Pulmonary artery endothelial cell (primary cell): ENCODE measurements around the gene SLC25A22. TPM values are rescaled to one million over a fixed set of nuclear protein-coding genes. Genes with fewer than 3 reads are reported as not detected.

Source experiments
- DNase-seq: peaks from one replicate; pipeline ENCODE4 v3.0.0-alpha.2; 2011; ENCODE audit warnings: low read depth, low spot score
- total RNA-seq: library from RNA; depleted of rRNA; stranded (reverse); fragments of >200 nt; gene quantifications from 2 replicates; pipeline ENCODE4 v1.2.3, GENCODE V29; 2014

The SLC25A22 gene
- total RNA-seq: 9.0 and 9.2 TPM in 2 replicates

GRCh38 chr11:798093-798713, at the start of gene SLC25A22:
TSS of gene SLC25A22 (minus strand) at chr11:798281. CDS start at chr11:795006, 3,275 bp downstream.
- no peak for DNase-seq

DNA sequence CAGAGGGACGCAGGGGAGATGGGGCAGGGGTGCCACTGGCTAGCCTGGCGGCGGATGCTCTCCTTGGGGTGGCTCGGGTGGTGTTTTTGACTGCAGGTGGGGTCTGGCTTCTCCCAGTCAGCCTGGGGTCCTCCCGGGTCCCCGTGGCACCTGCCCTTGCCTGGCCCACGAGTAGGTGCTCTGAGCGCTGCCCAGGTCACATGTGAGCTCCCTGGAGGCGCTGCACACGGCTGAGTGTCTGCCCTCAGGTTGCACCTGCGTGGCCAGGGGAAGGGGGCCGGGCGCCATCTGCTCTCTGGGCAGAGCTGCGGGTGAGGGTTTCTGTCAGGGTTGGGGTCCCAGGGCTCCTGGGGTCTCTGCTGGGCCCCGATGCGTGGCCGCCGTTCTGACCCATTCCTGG, 49.8 kb upstream of the SLC25A22 start:
- DNase-seq: no peak

- DNase-seq: no peak
Measured at GRCh38 chr11:846496-847098, 48.5 kb upstream of the SLC25A22 start.

- DNase-seq: no peak
Measured at GRCh38 chr11:845872-846495, 47.9 kb upstream of the SLC25A22 start.

DNA sequence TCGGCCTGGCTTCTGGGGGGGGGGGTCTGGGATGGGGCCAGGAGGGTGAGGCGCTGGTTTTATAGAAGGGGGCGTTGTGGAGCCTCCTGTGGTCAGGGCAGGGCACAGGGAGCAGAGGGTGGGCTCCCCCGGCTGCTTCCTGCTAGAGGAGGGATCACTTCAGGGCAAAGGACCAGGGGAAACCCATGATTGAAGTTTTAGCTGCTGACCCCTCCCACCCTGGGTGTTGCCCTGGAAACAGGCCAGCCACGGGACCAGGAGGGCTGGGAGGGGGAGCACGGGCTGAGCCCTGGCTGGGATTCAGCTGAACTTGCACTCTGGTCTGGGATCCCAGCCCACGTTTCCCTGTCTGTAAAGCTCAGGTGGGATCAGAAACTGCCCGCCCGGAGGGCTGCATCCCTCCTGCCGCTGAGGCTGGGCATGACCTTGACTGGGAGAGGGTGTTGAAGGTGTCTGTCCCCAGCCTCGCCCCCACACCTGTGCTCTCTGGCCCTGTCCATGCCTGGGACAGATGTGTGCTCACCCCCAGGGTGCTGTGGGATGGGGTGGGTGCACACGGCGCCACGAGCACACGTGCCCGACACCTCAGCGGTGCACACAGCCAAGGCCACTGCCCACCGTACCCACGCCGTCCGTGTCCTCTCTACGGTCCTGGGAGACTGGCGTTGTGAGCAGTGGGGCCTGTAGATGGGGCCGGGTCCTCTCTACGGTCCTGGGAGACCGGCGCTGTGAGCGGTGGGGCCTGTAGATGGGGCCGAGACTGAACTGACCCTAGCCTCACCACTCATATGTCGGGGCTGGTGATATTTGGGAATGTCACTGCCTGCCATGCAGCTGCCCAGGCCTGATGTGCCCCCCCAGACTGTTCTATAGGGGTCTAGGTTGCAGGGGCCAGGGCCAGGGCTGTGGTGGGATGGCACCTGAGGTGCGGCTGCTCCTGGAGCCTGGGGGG, 46.9 kb upstream of the SLC25A22 start:
- DNase-seq: peak; percentile 84

DNA sequence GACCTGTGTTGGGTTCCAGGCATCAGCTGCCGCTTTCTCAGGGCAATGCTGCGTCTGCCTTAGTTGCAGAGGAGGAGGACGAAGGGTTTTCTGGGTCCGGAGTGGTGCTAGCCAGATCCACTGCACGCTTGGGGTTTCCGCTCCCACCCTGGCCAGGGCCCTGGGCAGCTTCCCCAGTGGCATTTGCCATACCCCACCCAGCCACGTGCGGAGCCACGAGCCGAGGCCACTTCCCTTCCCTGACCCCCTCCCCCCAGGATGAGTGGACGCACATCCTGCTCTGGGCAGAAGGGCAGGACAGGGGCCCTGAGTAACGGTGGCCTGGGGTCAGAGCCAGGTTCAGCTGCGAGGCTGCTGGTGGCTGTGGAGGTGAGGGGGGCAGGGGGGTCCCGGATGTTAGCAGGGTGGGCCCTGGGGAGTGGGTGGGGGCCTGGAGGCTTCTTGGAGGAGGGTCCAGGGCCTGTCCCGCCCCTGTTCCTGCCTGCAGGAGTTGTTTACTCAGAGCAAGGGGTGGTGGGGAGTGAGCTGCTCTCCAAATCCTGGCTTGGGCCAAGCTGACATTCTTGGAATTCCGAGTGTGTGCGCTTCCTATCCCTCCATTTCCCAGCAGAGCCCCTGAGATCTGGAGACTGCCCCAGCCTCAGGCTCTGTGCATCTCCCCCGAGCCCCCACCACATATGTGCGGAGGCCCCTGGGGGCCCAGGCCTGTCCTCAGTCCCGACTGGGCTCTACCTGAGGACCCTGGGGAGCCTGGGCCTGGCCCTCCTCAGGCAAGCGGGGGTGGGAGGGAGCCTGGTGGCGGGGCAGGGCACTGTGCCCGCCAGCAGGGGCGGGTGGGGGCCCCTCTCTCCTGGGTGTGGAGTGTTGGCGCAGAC, 46.0 kb upstream of the SLC25A22 start:
- peak; percentile 93 for DNase-seq

- no peak for DNase-seq
Measured at GRCh38 chr11:843086-843734, 45.1 kb upstream of the SLC25A22 start.

- peak; percentile 75 for DNase-seq
Measured at GRCh38 chr11:842370-843002, 44.4 kb upstream of the SLC25A22 start, which contains the start of the genes POLR2L and TSPAN4. TSS of gene POLR2L (minus strand) at chr11:842529. CDS start at chr11:842508, 21 bp downstream. TSS of gene TSPAN4 (plus strand) at chr11:842852. CDS start at chr11:850305, 7,453 bp downstream.

GRCh38 chr11:841981-842369, 43.9 kb upstream of the SLC25A22 start:
- no peak for DNase-seq

GRCh38 chr11:839875-840617, 42.0 kb upstream of the SLC25A22 start:
- no peak for DNase-seq

DNA sequence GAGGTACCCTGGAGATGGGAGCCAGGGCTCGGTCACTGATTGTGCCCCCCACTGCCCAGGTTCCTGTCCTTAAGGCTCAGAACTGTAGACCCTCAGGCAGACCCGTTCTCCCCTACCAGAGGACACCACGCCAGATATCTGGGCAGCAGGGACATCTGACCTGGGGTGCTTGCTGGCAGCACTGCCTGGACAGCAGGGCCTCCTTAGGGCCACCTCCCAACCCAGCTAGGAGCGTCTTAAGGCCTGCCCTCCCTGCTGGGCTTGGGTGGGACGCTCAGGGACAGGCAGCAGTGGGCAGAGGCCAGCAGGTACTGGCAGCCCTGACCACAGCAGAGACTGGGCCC, 41.2 kb upstream of the SLC25A22 start:
- DNase-seq: no peak

DNA sequence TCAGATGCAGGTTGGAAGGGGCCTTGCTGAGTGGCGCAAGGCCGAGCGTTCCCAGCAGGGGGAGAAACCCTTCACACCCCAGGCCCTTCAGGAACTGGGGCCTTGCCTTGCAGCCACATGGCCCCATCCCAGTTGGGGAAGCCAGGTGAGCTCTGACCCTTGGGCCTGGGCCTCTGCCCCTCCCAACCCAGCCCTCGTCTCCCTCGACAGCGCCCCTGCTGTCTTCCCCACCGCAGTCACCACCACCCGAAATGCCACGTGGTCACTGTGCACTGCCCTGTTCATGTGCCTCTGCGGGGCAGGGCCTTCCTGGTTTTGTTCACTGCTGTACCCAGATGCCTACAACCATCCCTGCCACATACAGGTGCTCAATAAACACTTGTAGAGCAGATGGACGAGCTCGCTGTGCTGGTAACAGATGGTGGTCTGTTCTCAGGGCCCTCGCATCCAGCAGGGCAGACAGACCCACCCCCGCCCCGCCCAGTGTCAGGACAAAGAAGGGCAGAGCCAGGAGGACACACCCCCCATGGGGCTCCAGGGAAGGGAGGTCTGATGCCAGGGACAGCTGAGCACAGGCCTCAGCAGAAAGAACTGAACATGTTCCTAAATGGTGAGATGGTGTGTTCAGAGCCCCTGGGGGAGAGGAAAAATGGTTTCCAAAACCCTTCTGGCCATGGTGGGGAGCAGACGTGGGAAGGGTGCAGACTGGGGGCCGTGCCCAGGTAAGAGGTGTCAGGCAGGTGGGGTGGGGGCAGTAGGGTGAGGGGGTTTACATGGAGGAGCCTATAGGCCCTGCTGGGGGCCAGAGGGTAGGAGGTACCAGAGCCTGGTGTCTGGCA, 40.6 kb upstream of the SLC25A22 start:
- no peak for DNase-seq

DNA sequence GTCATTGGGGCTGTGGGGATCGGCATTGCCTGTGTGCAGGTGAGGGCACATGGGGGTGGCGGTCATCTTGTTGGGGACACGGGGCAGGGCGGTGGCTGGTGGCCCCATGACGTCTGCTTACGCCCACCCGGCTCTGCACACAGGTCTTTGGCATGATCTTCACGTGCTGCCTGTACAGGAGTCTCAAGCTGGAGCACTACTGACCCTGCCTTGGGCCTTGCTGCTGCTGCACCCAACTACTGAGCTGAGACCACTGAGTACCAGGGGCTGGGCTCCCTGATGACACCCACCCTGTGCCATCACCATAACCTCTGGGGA, 39.9 kb upstream of the SLC25A22 start:
- DNase-seq: no peak

- no peak for DNase-seq
Measured at GRCh38 chr11:837189-837989, 39.3 kb upstream of the SLC25A22 start.

DNA sequence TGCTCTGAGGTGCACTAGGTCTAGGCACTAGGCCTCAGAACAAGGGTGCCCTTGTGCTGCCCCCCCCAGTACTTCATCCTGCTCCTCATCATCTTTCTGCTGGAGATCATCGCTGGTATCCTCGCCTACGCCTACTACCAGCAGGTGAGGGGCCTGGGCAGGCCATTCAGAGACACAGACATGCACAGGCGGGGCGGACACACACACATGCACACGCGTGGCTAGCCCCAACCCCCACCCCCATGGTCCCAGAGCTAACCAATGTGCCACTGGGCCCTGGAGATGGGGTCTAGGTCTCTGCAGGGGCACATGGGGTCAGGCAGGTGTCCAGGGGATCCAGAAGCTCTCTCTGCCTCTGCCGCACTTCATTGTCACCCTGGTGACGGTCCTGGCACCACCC, 38.6 kb upstream of the SLC25A22 start:
- DNase-seq: no peak

DNA sequence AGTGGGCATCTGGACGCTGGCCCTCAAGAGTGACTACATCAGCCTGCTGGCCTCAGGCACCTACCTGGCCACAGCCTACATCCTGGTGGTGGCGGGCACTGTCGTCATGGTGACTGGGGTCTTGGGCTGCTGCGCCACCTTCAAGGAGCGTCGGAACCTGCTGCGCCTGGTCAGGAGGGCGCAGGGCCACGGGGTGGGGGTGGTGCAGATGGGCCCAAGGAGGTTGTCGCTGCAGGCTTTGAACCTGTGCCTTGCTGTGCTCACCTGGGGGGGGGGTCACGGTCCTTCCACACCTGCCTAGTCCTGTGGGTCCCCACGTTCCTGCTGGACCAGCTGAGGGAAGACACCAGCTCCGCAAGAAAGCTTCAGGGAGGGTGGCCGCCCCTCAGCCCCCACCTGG, 38.2 kb upstream of the SLC25A22 start:
- DNase-seq: no peak
